Measurements from ENCODE around the gene CDIPT. TPM values are rescaled to one million over a fixed set of nuclear protein-coding genes. Genes with fewer than 3 reads are reported as not detected.
A peak's percentile ranks its signal among the peaks of the same experiment; 100 is the strongest.

CDIPT gene
- total and polyA plus RNA-seq, 10 of the 15 experiments (the other 5 are each of a cell fraction or from before 2014, with no cell fraction given), result 0.87 to 36.4 (median 27.1) TPM

- FAIRE-seq (no peak), ATAC-seq (peak; percentile 99), DNase-seq (ENCODE audit: low read depth, low spot score) (no peak)
- Histone ChIP-seq H3K4me3 (no peak overlapping the region), H3K27ac (ENCODE audit: control insufficient read depth, insufficient read depth) (no peak overlapping the region), H3K9me3 (replicated peaks; ENCODE audit: control insufficient read depth, insufficient read depth, low read length) (no peaks in the 10 kb centered on the region), H2AFZ (ENCODE audit: control insufficient read depth, low read depth, low read length) (no peak overlapping the region), H3K36me3 (ENCODE audit: control insufficient read depth in 2 of 2, insufficient read depth in 2 of 2, low read length in 1 of 2) (peaks cover 2 to 3% of the 10 kb centered on the region in 2 experiments; a peak in 2 of 4 replicates), H4K20me1 (ENCODE audit: control insufficient read depth, insufficient read depth) (no peaks in the 10 kb centered on the region), H3K9ac (ENCODE audit: control insufficient read depth, insufficient read depth, low read length) (no peak overlapping the region), H3K27me3 (replicated peaks in 1 of 2; ENCODE audit: control insufficient read depth in 2 of 2, insufficient read depth in 2 of 2, low read length in 1 of 2) (no peaks in the 10 kb centered on the region), H3K4me1 (ENCODE audit: control insufficient read depth, insufficient read depth, low read length) (no peaks in the 10 kb centered on the region), H3K79me2 (ENCODE audit: control insufficient read depth, insufficient read depth, low read length) (no peaks in the 10 kb centered on the region), H3K4me2 (ENCODE audit: control insufficient read depth, insufficient read depth) (no peak overlapping the region)
- in situ Hi-C loops (cut with MboI), result no loop called here
- POLR2A ChIA-PET, result interaction anchor here (0.5 to 3.4 kb wide), 8 partner anchors 19 to 734 kb away, joined by 3 to 14 read pairs (median 4); partner anchors contain the start of genes KIF22, MVP and PAGR1
- BruUV-seq (replicated peaks), result no TSS peak
- CTCF ChIA-PET, result interaction anchor here (0.6 to 4.6 kb wide), 52 partner anchors 9 to 249 kb away, joined by 3 to 99 read pairs (median 5); partner anchors contain the start of genes C16orf92, CDIPT, KCTD13 and KIF22
- intact Hi-C loops (cut with micrococcal nuclease; ENCODE audit: unreplicated experiment), result loop anchor here (1.0 kb wide), 1 partner anchor 148 kb away; no protein-coding TSS in a partner anchor
- 39% methylated on average over 15 of the region's 15 CpGs for WGBS (ENCODE audit: insufficient coverage, insufficient replicate concordance, low lambda C conversion rate, missing lambda C conversion rate)
- RAD21 ChIA-PET (ENCODE audit: unreplicated experiment), result interaction anchor here (0.6 to 3.5 kb wide), 20 partner anchors 19 to 208 kb away, joined by 3 to 51 read pairs (median 5); partner anchors contain the start of genes KCTD13, KIF22, MVP and PAGR1
- SMC1A ChIA-PET (ENCODE audit: uncharacterized antibody, unreplicated experiment), result interaction anchor here (0.7 to 3.6 kb wide), 23 partner anchors 10 to 207 kb away, joined by 3 to 48 read pairs (median 4); partner anchors contain the start of genes MVP, PAGR1, TAOK2 and TMEM219
- TF ChIP-seq DPF2 (IDR thresholded peaks at IDR 0.05) (0 out of 2 replicates have a peak, but pooled peaks have one; percentile 38), IRF3 (IDR thresholded peaks at IDR 0.05) (no peak), POLR2AphosphoS5 (IDR thresholded peaks at IDR 0.05; ENCODE audit: low read length) (peak; percentile 31; the same call in 1 of the 2 replicates), EP300 (IDR thresholded peaks at IDR 0.05; ENCODE audit: borderline replicate concordance in 1 of 2, control insufficient read depth in 1 of 2, low read depth in 2 of 2, low read length in 2 of 2) (no peak), RUNX3 (IDR thresholded peaks at IDR 0.05; ENCODE audit: low read length) (peak; percentile 33; the same call in 1 of the 2 replicates), IRF4 (IDR thresholded peaks at IDR 0.05; ENCODE audit: low read depth, low read length) (0 out of 2 replicates have a peak, but pooled peaks have one; percentile 44), IKZF1 (conservative IDR thresholded peaks at IDR 0.05) (0 out of 2 replicates have a peak, but pooled peaks have one; percentile 47), SP1 (IDR thresholded peaks at IDR 0.05; ENCODE audit: low read depth, low read length) (peak; percentile 32), POLR2A (IDR thresholded peaks at IDR 0.05; ENCODE audit: low read depth, low read length) (peak; percentile 51), SMARCA5 (IDR thresholded peaks at IDR 0.05) (peak; percentile 64; the same call in 1 of the 2 replicates), HSF1 (IDR thresholded peaks at IDR 0.05; ENCODE audit: low read depth, low read length) (no peak), RAD21 (IDR thresholded peaks at IDR 0.05; ENCODE audit: insufficient read depth, low read depth, low read length) (peak; percentile 76), MEF2B (IDR thresholded peaks at IDR 0.05; ENCODE audit: partially characterized antibody, poor library complexity, severe bottlenecking) (no peak), YBX1 (IDR thresholded peaks at IDR 0.05) (no peak), SMAD1 (IDR thresholded peaks at IDR 0.05; ENCODE audit: low read depth, partially characterized antibody) (no peak), SMC3 (IDR thresholded peaks at IDR 0.05; ENCODE audit: borderline replicate concordance, low read length) (peak; percentile 86), TCF12 (IDR thresholded peaks at IDR 0.05; ENCODE audit: low read depth, low read length) (peak; percentile 57; the same call in 1 of the 2 replicates), BHLHE40 (IDR thresholded peaks at IDR 0.05; ENCODE audit: borderline replicate concordance in 1 of 2, low read depth in 2 of 2, low read length in 1 of 2) (peak; percentile 23 to 41; a peak in 1 of 4 replicates), CHD2 (IDR thresholded peaks at IDR 0.05; ENCODE audit: borderline replicate concordance, low read depth, low read length) (no peak), YY1 (IDR thresholded peaks at IDR 0.05; ENCODE audit: low read depth, low read length) (peak; percentile 77), LARP7 (IDR thresholded peaks at IDR 0.05) (0 out of 2 replicates have a peak, but pooled peaks have one; percentile 44), NFYB (IDR thresholded peaks at IDR 0.05; ENCODE audit: insufficient read depth, low read depth, low read length) (no peak)
Measured at GRCh38 chr16:29848420-29849297, 14.4 kb downstream of the CDIPT start.
